ENCODE measurements around the gene TNNT1.

TNNT1 gene

DNA sequence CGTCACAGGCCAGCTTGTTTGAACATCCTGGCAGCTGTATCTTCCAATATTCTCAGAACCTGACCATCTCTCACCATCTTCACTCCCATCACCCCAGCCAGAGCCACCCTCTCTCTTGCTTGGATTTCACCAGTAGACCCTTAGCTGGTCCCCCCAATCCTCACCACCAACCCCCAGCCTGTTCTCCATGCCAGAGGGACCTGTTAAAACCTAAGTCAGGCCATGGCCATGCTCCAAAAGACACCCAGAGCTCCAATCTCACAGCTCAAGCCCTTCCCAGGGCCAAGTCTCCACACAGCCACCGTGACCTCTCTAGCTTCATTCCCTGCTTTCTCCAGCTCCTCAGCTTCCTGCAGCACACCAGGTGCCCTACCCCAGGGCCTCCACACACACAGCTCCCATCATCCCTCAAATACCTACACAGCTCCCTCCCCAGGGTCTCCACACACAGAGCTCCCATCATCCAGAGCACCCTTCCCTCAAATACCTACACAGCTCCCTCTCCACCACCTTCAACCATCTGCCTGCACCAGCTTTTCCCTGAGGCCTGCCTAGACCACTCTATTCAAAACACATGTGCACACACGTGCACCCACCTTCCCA is 59.6 kb downstream of the TNNT1 start:
- CTCF ChIA-PET = interaction anchor here (0.5 to 1.4 kb wide), 7 partner anchors 14 to 755 kb away, joined by 3 to 10 read pairs (median 3); partner anchors contain the start of genes EPS8L1 and TMEM238
- H3K27ac ChIP-seq = peak overlapping the region; percentile 54
- TF ChIP-seq, protein P1, sequence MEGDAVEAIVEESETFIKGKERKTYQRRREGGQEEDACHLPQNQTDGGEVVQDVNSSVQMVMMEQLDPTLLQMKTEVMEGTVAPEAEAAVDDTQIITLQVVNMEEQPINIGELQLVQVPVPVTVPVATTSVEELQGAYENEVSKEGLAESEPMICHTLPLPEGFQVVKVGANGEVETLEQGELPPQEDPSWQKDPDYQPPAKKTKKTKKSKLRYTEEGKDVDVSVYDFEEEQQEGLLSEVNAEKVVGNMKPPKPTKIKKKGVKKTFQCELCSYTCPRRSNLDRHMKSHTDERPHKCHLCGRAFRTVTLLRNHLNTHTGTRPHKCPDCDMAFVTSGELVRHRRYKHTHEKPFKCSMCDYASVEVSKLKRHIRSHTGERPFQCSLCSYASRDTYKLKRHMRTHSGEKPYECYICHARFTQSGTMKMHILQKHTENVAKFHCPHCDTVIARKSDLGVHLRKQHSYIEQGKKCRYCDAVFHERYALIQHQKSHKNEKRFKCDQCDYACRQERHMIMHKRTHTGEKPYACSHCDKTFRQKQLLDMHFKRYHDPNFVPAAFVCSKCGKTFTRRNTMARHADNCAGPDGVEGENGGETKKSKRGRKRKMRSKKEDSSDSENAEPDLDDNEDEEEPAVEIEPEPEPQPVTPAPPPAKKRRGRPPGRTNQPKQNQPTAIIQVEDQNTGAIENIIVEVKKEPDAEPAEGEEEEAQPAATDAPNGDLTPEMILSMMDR (conservative IDR thresholded peaks at IDR 0.05; ENCODE audit: low read depth) = no peak
- POLR2A ChIA-PET (ENCODE audit: low non-redundant PET) = interaction anchor here (0.6 to 0.8 kb wide), 3 partner anchors 9 to 57 kb away, joined by 3 read pairs; no protein-coding TSS in a partner anchor
- no peak for DNase-seq (ENCODE audit: low spot score)

DNA sequence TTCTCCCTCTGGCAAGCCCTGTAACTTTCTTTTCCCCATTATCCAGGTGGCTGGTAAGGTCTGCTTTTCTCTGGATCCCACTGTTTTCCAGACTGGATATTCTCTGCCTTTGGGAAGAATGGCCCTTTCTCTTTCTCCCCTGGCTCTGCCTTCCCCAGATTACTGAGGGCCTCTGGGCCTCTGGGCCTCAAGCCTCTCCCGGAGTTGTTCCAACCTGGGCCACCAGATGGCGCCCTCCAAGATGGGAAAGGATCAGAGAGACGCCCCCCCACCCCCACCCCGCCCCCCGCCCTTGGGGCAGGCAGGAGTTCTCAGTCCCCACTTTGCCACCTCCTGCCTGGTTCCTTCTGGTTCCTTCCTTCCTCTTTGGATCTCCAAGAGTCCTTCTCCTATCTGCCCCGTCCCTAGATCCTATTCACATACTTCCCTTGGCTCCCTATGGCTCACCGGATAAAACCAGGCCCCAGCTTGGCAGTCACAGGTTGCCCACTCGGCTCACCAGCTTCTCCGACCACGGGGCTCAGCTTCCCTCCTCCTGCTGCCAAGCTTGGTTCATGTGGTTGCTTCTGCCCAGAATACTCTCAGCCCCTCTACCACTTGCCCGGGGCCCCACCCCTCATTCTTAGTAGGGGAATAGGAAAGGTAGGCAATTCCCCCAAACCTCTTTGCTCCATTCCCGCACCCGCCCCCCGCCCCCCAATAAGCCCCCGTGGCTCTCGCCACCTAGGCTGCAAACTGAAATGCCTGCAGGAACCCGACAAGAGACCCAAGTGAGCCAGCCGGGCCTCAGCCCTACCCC is 60.3 kb downstream of the TNNT1 start:
- H3K27ac ChIP-seq = peak overlapping the region; percentile 54
- peak; percentile 69 for DNase-seq (ENCODE audit: low spot score)
- CTCF ChIA-PET = interaction anchor here (0.5 to 1.4 kb wide), 13 partner anchors 11 to 755 kb away, joined by 3 to 10 read pairs (median 3); partner anchors contain the start of gene EPS8L1
- TF ChIP-seq, protein P1 (conservative IDR thresholded peaks at IDR 0.05; ENCODE audit: low read depth) = peak; percentile 82
- POLR2A ChIA-PET (ENCODE audit: low non-redundant PET) = interaction anchor here (0.6 to 0.8 kb wide), 2 partner anchors 9 to 58 kb away, joined by 3 read pairs; no protein-coding TSS in a partner anchor

DNA sequence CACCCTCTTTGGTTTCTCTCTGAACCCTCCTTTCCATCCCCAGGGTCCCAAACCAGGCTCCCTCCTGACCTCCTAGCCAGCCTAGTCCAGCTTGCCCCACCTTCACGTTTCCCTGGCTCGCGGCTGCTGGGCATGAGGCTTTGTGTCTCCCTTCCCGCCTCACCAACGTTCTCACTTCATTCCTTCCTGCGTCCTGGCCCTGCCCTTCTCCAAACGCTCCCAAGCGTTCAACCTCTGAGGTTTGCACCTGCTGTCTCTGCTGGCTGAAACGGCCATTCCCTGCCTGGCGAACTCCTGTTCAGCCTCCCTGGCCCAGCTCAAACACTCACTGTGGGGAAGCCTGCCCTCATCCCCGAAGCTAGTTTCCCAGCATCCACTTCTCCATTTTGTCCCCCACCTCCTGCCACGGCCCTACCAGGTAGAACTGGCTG is 61.0 kb downstream of the TNNT1 start:
- ChIA-PET POLR2A (ENCODE audit: low non-redundant PET) (no interaction called here), CTCF (interaction anchor here (0.5 to 1.4 kb wide), 10 partner anchors 12 to 416 kb away, joined by 3 to 5 read pairs (median 3); partner anchors contain the start of gene EPS8L1)
- TF ChIP-seq, protein P1 (conservative IDR thresholded peaks at IDR 0.05; ENCODE audit: low read depth) = no peak
- no peak for DNase-seq (ENCODE audit: low spot score)
- H3K27ac ChIP-seq = peak overlapping the region; percentile 54

DNA sequence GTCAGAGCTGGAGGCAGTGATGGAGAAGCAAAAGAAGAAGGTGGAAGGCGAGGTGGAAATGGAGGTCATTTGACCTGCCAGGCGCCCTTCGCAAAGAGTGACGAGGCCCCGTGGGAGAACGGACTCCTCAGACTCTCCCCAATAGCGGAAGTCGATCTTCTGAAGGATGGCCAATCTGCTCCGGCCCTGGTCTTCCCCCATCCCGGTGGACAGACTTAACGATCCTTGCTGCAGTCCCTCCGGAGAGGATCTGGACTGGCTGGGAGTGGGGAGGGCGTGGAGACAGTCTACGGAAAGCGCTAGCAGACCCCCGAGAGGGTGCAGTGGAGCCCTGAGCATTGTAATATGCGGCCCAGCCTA is 61.5 kb downstream of the TNNT1 start:
- no peak for DNase-seq (ENCODE audit: low spot score)
- peak overlapping the region; percentile 54 for H3K27ac ChIP-seq
- TF ChIP-seq, protein P1 (conservative IDR thresholded peaks at IDR 0.05; ENCODE audit: low read depth) = no peak
- ChIA-PET CTCF (interaction anchor here (0.5 to 1.3 kb wide), 3 partner anchors 12 to 417 kb away, joined by 3 to 4 read pairs (median 3); no protein-coding TSS in a partner anchor), POLR2A (ENCODE audit: low non-redundant PET) (no interaction called here)

DNA sequence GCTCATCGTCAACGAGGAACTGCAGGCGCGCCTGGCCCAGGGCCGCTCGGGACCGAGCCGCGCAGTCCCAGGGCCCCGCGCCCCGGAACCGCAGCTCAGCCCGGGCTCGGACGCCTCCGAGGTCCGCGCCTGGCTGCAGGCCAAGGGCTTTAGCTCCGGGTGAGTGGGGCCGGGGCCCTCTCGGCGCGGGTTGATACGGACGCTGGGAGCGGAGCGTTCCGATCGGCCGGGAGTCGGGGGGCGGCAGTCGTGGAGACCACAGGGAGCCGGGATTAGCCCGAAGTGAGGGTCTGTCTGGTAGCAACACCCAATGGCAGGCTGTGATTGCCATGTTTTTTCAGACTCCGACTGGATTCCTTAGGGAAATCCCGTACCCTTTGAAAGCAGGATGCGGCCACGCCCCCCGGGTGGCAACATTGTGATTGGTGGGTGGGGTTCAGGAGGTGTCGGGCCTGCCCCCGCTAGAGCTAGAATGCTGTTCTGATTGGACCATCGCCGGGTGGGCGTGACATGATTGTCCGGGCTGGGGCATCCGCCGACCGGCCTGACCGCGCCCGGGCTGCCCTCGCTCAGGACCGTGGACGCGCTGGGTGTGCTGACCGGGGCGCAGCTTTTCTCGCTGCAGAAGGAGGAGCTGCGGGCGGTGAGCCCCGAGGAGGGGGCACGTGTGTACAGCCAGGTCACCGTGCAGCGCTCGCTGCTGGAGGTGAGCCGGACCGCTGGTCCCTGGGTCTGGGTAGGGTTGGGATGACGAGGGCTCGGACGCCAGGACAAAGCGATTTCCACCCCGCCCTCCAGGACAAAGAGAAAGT is 62.1 kb downstream of the TNNT1 start:
- peak overlapping the region; percentile 54; the same call in 1 of the 2 replicates for H3K27ac ChIP-seq
- ChIA-PET CTCF (interaction anchor here (1.3 kb wide), 1 partner anchor 13 kb away, joined by 3 read pairs; no protein-coding TSS in a partner anchor), POLR2A (ENCODE audit: low non-redundant PET) (no interaction called here)
- TF ChIP-seq, protein P1 (conservative IDR thresholded peaks at IDR 0.05; ENCODE audit: low read depth) = no peak
- DNase-seq (ENCODE audit: low spot score) = peak; percentile 74

All from RWPE1 (cell line).